Liver (tissue), 9 donors: ENCODE data around the gene KSR2. TPM values are rescaled to one million over a fixed set of nuclear protein-coding genes. Genes with fewer than 3 reads are reported as not detected.

ENCODE experiments used
- DNase-seq: peaks from one replicate; pipeline ENCODE4 v3.0.0-alpha.2; 2017; ENCODE audit warnings: low spot score
- H3K27ac ChIP-seq, 2 donors: one replicate each; pipeline ENCODE4 v1.7.0; 2013; ENCODE audit warnings: inconsistent platforms in 2 of 2, low read length in 2 of 2, control low read depth in 1 of 2, low read depth in 1 of 2, mild to moderate bottlenecking in 1 of 2
- H3K27me3 ChIP-seq, 4 donors: one replicate each; pipeline versions ENCODE4 v1.6.1 to v1.7.0; 2013; ENCODE audit warnings: low read length in 3 of 4, inconsistent platforms in 1 of 4, mild to moderate bottlenecking in 1 of 4, moderate library complexity in 1 of 4; ENCODE audit not compliant: control insufficient read depth in 4 of 4, insufficient read depth in 4 of 4
- H3K36me3 ChIP-seq, 4 donors: one replicate each; pipeline versions ENCODE4 v1.6.1 to v1.7.0; 2013; ENCODE audit warnings: low read length in 3 of 4, mild to moderate bottlenecking in 3 of 4, low read depth in 1 of 4, moderate library complexity in 1 of 4; ENCODE audit not compliant: control insufficient read depth in 4 of 4, insufficient read depth in 3 of 4
- H3K4me1 ChIP-seq, 4 donors: one replicate each; pipeline versions ENCODE4 v1.6.1 to v1.7.0; 2013; ENCODE audit warnings: low read length in 3 of 4, mild to moderate bottlenecking in 3 of 4, moderate library complexity in 1 of 4; ENCODE audit not compliant: control insufficient read depth in 4 of 4, insufficient read depth in 4 of 4
- H3K4me3 ChIP-seq, 3 donors: one replicate each; pipeline versions ENCODE4 v1.6.1 to v1.7.0; 2013; ENCODE audit warnings: low read length in 3 of 3, control low read depth in 1 of 3, low read depth in 1 of 3, mild to moderate bottlenecking in 1 of 3
- H3K9ac ChIP-seq, 2 donors: one replicate each; pipeline ENCODE4 v1.7.0; 2013; ENCODE audit warnings: low read length in 2 of 2, mild to moderate bottlenecking in 2 of 2, moderate library complexity in 2 of 2, control low read depth in 1 of 2, low read depth in 1 of 2
- H3K9me3 ChIP-seq, 4 donors: one replicate each; pipeline versions ENCODE4 v1.6.1 to v1.7.0; 2013; ENCODE audit warnings: low read length in 3 of 4; ENCODE audit not compliant: control insufficient read depth in 4 of 4
- ATF3 ChIP-seq: IDR thresholded peaks from 2 replicates; pipeline ENCODE4 v1.6.1; 2016; ENCODE audit warnings: antibody characterized with exemption
- CTCF ChIP-seq: fragments of 150-350 bp; IDR thresholded peaks from 2 replicates; pipeline ENCODE4 v1.5.1; 2017; ENCODE audit warnings: improper control_type of control experiment, low read depth, low read length; ENCODE audit not compliant: missing input control
- EGR1 ChIP-seq, 2 donors: IDR thresholded peaks; 2 replicates each; pipeline ENCODE4 v1.6.1; 2016 to 2018; ENCODE audit warnings: antibody characterized with exemption in 2 of 2, low read depth in 2 of 2
- FOXA1 ChIP-seq: IDR thresholded peaks from 2 replicates; pipeline ENCODE4 v1.6.1; 2016; ENCODE audit warnings: antibody characterized with exemption
- FOXA2 ChIP-seq: IDR thresholded peaks from 2 replicates; pipeline ENCODE4 v1.6.1; 2016; ENCODE audit warnings: antibody characterized with exemption
- GABPA ChIP-seq, 2 donors: IDR thresholded peaks in 1 of 2; conservative IDR thresholded peaks in 1 of 2; 2 replicates each; pipeline ENCODE4 v1.6.1; 2016; ENCODE audit warnings: antibody characterized with exemption in 2 of 2, mild to moderate bottlenecking in 1 of 2, moderate library complexity in 1 of 2
- HNF4A ChIP-seq, 2 donors: conservative IDR thresholded peaks; 2 replicates each; pipeline ENCODE4 v1.6.1; 2016; ENCODE audit warnings: antibody characterized with exemption in 2 of 2, mild to moderate bottlenecking in 2 of 2
- HNF4G ChIP-seq: IDR thresholded peaks from 2 replicates; pipeline ENCODE4 v1.6.1; 2016; ENCODE audit warnings: antibody characterized with exemption
- JUND ChIP-seq, 2 donors: IDR thresholded peaks; 2 replicates each; pipeline ENCODE4 v1.6.1; 2016; ENCODE audit warnings: antibody characterized with exemption in 2 of 2
- MAX ChIP-seq: IDR thresholded peaks from 2 replicates; pipeline ENCODE4 v1.6.1; 2016; ENCODE audit warnings: antibody characterized with exemption
- NR2F2 ChIP-seq: IDR thresholded peaks from 2 replicates; pipeline ENCODE4 v1.6.1; 2016; ENCODE audit warnings: antibody characterized with exemption
- RAD21 ChIP-seq, 2 donors: IDR thresholded peaks; 2 replicates each; pipeline ENCODE4 v1.6.1; 2016; ENCODE audit warnings: antibody characterized with exemption in 2 of 2, mild to moderate bottlenecking in 2 of 2
- REST ChIP-seq: IDR thresholded peaks from 2 replicates; pipeline ENCODE4 v1.6.1; 2016; ENCODE audit warnings: antibody characterized with exemption, mild to moderate bottlenecking
- RXRA ChIP-seq, 2 donors: IDR thresholded peaks; 2 replicates each; pipeline ENCODE4 v1.6.1; 2017 to 2018; ENCODE audit warnings: antibody characterized with exemption in 2 of 2, mild to moderate bottlenecking in 1 of 2
- SP1 ChIP-seq: IDR thresholded peaks from 2 replicates; pipeline ENCODE4 v1.6.1; 2018; ENCODE audit warnings: antibody characterized with exemption, mild to moderate bottlenecking
- TAF1 ChIP-seq: conservative IDR thresholded peaks from 2 replicates; pipeline ENCODE4 v1.6.1; 2016; ENCODE audit warnings: antibody characterized with exemption, mild to moderate bottlenecking
- YY1 ChIP-seq: IDR thresholded peaks from 2 replicates; pipeline ENCODE4 v1.6.1; 2016; ENCODE audit warnings: antibody characterized with exemption, mild to moderate bottlenecking
- ZBTB33 ChIP-seq: IDR thresholded peaks from 2 replicates; pipeline ENCODE4 v1.6.1; 2016; ENCODE audit warnings: antibody characterized with exemption
- WGBS: extraction: QIAGEN DNeasy Blood & Tissue Kit; methylation state at CpG from one replicate; pipeline ENCODE4 v1.1.7; 2013; 5-methylcytosine and 5-hydroxymethylcytosine counted together
- polyA plus RNA-seq, 2 donors: library from polyadenylated mRNA; stranded (reverse) in 1 of 2; unstranded in 1 of 2; fragments of 200-250 nt in 1 of 2; fragments of >200 nt in 1 of 2; fragmentation: Nextera tagmentation in 1 of 2; extraction: Ambion mirVana in 1 of 2; gene quantifications; one replicate each; pipeline versions ENCODE4 v1.2.1 to v1.2.3, GENCODE V29; 2013 to 2015
- total RNA-seq, 2 donors: library from RNA; depleted of rRNA; stranded (reverse); fragments of >200 nt; gene quantifications; one replicate each; pipeline ENCODE4 v1.2.3, GENCODE V29; 2014
- donor health status: healthy.
- donor health status: healthy.
- donor health status: healthy.
- donor health status: healthy.
- donor health status: healthy.

KSR2 gene
- total and polyA plus RNA-seq, 4 donors = under 0.01 to 0.02 (median under 0.01) TPM; not detected in 1

- no peak overlapping the region for H3K27ac ChIP-seq
- no peak overlapping the region for H3K9ac ChIP-seq
- H3K9me3 ChIP-seq = no peaks in the 10 kb centered on the region
- no peaks in the 10 kb centered on the region for H3K36me3 ChIP-seq
- WGBS = 83% methylated on average over 14 of the region's 14 CpGs
- TF ChIP-seq ATF3 (no peak), TAF1 (no peak), GABPA (IDR thresholded peaks at IDR 0.05 in 1 of 2, conservative IDR thresholded peaks at IDR 0.05 in 1 of 2) (no peak), YY1 (no peak), CTCF (no peak), RAD21 (IDR thresholded peaks at IDR 0.05) (no peak), ZBTB33 (no peak), FOXA2 (no peak), REST (no peak), SP1 (no peak), MAX (no peak), FOXA1 (no peak), NR2F2 (no peak), JUND (IDR thresholded peaks at IDR 0.05) (no peak), EGR1 (IDR thresholded peaks at IDR 0.05; ENCODE audit: low read depth in 2 of 2) (no peak), RXRA (IDR thresholded peaks at IDR 0.05) (no peak), HNF4A (conservative IDR thresholded peaks at IDR 0.05) (no peak), HNF4G (no peak)
- H3K4me3 ChIP-seq = no peak overlapping the region
- no peaks in the 10 kb centered on the region for H3K27me3 ChIP-seq
- DNase-seq = no peak
- peaks cover 0 to 1% (median 0%) of the 10 kb centered on the region in 4 donors for H3K4me1 ChIP-seq
These were observed 441.9 kb downstream of the KSR2 start for GRCh38 chr12:117526757-117527478.
